Astrocyte of the hippocampus (primary cell): ENCODE measurements around the gene LRRC3.
A peak's percentile ranks its signal among the peaks of the same experiment; 100 is the strongest.
"Not testable (repeated sequence)": the region's sequence is repeated elsewhere in the genome, so short reads cannot be mapped to it uniquely, and the experiment has no call there.

ENCODE experiments used
- DNase-seq: peaks from one replicate; pipeline ENCODE4 v3.0.0; 2011; ENCODE audit warnings: low read depth, low spot score

LRRC3 gene, protein sequence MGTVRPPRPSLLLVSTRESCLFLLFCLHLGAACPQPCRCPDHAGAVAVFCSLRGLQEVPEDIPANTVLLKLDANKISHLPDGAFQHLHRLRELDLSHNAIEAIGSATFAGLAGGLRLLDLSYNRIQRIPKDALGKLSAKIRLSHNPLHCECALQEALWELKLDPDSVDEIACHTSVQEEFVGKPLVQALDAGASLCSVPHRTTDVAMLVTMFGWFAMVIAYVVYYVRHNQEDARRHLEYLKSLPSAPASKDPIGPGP

GRCh38 chr21:44454747-44455523, at the start of gene LRRC3:
LRRC3 (plus strand) TSS chr21:44455510; CDS start chr21:44456645, 1,135 bp downstream.
- DNase-seq = peak; percentile 91

DNA sequence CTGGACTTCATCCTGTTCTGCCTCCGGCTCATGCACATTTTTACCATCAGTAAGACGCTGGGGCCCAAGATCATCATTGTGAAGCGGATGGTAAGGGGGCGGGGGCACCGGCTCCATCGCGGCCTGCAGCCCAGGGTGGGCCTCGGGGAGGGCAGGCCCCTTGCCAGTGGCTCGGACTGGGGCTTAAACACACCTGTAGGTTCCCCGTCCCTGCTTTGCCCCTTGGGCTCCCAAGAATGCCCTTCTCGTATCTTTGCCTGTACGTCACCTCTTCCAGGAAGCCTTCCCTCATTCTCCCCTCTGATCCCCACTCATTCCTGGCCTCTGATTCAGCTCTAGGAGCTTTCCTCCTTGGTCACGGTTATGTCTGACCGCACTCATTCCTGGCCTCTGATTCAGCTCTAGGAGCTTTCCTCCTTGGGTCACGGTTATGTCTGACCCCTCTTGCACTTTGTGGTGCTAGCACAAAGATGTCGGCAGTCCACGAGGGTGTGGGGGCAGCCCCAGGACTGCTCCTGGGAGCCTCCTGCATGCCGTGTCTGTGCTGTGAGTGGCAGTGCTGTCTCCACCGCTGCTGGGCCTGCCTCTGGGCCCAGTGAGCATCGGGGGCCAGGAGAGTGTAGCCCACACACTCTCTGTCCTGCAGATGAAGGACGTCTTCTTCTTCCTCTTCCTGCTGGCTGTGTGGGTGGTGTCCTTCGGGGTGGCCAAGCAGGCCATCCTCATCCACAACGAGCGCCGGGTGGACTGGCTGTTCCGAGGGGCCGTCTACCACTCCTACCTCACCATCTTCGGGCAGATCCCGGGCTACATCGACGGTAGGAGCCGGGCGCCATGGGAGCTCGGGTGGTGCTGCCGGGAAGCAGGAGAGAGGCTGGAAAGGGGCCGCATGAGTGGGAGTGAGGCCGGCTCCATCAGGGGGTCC, 49.1 kb upstream of the LRRC3 start:
- DNase-seq = no peak

DNA sequence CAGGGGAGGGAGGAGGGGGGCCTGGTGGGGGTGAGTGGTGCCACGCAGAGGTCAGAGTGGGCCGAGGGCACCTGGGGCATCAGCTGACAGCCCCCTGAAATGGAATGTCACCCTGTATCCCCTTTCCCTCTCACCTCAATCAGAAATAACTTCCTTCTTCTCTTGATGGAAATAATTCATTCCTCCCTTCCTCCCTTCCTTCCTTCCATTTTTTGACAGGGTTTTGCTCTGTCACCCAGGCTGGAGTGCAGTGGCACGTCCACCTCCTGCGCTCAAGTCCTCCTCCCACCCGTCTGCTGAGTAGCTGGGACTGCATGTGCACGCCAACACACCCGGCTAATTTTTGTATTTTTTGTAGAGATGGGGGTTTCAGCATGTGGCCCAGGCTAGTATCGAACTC, 48.4 kb upstream of the LRRC3 start:
- no peak for DNase-seq

DNA sequence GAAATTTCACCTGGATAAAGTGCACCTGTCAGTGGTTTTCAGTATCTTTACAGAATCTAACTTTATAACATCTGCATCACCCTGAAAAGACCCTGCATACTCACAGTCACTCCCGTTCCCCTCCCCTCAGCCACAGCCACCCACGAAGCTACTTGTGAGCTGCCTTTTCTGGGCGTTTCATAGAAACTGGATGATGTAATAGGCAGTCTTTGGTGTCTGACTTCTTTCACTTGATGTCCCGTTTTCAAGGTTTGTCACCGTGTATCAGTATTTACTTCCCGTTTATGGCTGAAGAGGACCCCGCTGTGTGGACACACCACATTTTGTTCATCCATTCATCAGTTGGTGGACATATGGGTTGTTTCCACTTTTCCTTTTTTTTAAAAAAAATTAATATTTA, 47.8 kb upstream of the LRRC3 start:
- no peak for DNase-seq

GRCh38 chr21:44408226-44408625, 47.1 kb upstream of the LRRC3 start:
- DNase-seq = no peak

GRCh38 chr21:44413566-44414290, 41.6 kb upstream of the LRRC3 start:
- DNase-seq = no peak

- DNase-seq = no peak
Observed at GRCh38 chr21:44414291-44415072, 40.8 kb upstream of the LRRC3 start.

DNA sequence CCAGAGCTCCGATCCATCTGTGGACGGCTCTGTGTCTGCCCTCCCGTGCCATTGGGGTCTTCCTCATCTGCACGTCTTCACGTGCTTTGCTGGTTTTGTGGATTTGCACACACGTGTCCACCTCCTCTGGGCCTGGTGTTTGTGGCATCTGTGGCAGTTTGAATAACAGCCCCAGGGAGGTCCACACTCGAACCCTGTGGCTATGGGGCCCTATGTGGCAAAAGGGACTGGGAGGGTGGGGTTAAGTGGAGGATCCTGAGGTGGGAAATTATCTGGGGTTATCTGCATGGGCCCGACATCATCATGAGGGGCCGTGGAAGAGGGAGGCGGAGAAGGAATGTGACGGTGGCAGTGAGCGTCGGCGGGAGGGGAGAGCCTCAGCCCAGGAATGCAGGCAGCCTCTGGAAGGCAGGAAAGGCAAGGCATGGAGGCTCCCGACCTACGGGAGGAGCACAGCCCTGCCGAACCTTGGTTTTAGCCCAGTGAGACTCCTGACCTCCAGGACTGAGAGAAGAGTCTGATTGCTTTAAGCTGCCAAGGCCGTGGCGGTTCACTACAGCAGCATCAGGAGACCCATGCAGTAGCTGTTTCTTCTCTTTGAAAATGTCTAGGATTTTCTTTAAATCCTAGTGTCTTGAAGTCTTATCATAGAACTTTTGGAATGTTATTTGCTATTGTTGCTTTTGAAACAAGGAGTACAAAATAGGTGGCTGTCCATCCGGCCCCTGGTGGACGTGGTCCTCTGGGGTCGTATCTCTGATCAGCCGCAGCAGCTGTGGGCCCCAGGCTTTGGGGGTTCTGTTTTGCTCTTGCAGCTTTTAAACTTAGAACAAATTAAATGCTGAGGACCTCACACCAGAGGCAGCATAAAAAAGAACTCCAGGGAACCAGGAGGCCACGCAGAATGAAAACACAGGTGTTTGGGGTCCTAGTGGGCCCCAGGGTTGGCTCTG, 40.0 kb upstream of the LRRC3 start:
- DNase-seq = no peak

GRCh38 chr21:44416193-44416592, 39.1 kb upstream of the LRRC3 start:
- no peak for DNase-seq

GRCh38 chr21:44417621-44418107, 37.6 kb upstream of the LRRC3 start:
- DNase-seq = not testable (repeated sequence)

GRCh38 chr21:44418108-44418875, 37.0 kb upstream of the LRRC3 start:
- DNase-seq = no peak

DNA sequence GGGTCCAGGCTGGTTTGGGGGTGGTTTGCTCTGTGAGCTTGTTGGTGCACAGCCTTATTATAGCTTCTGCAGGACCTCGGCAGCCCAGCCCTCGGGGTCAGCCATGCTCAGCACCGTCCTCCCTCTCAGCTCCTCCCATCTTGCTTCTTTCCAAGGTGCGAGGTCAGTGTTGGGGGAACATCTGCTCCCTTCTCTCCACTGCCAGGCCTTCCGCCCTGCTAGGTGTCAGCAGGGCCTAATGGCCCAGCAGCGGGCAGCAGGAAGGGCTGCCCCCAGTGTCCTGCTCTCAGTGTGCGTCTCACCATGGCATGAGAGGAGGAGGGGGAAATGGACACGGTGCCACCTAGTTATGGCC, 36.5 kb upstream of the LRRC3 start:
- no peak for DNase-seq

DNA sequence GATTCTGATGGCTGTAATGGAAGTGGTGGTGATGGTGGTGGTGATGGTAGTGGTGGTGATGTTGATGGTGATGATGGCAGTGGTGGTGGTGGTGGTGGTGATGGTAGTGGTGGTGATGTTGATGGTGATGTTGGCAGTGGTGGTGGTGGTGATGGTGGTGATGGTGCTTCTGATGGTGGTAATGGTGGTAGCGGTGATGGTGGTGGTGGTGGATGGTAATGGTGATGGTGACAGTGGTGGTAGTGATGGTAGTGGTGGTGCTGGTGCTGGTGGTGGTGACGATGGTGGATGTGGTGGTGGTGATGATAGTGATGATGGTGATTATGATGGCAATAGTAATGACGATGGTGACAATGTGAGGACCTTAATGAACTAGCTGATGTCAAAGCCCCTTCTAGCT, 35.6 kb upstream of the LRRC3 start:
- no peak for DNase-seq

- no peak for DNase-seq
Observed at GRCh38 chr21:44420416-44421205, 34.7 kb upstream of the LRRC3 start.

DNA sequence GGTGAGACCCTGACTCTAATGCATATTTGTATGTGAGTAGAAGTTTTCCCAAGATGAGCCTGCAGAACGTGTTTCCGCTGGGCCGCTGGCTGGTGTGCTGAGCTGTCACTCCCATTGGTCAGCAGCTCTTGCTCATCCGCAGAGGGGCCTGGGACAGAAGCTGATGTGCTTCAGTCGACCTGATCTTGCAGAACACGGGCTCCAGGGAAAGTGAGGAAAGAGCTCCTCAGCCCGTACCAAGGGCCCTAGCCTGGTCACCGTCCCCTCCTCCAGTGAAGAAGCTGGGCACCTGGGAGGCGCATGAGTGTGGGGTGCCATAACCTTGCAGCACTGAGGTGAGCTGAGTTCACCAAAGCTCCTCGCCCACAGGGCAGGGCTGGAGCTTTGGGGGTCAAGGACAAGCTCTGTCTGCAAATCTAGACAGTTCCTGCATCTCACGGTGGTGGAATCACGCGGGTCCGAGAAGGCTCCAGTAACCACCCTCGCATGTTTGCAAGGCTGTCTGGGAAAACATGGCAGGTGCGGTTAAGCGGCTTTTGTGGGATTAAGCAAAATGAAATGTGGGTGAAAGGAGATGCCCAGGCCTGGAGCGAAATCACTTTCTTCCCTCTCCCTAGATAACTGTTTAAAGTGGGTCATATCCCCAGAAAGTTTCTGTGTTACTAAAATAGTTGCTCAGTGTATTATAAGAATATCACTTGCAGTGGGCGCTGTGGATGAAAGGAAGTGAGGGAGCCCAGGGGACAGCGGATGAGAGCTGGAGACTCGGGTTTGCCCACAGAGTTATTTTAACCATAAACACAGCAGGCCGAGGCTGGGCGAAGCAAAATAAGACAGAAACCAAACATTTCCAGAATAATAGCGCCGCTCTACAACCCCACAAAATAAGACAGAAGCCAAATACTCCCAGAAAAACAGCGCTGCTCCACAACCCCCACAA, 33.1 kb upstream of the LRRC3 start:
- DNase-seq = no peak

DNA sequence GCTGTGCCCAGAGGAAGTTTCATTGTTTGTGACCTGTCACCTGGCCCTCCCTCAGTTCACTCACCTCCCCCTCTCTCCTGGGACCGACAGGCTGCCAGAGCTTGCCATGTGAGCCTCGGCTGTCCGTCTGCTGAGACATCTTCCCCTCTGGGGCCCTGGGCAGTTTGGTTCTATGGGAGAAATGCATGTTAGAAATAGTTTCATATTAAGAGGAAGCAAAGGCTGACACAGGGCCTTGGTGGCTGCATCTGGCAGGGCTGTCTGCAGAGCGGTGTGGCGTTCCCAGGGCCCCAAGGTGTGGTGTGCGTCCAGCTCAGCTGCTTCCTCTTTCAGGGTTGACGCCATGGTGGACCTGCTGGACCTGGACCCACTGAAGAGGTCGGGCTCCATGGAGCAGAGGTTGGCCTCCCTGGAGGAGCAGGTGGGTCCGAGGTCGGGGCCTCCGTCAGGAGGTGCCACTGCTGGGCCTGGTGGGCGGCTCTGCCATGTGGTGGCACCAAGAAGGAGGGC, 31.9 kb upstream of the LRRC3 start:
- no peak for DNase-seq
